A673 (cell line): ENCODE results near the gene SARNP. TPM values are rescaled to one million over a fixed set of nuclear protein-coding genes. Genes with fewer than 3 reads are reported as not detected.

Source experiments
- BruUV-seq: library from RNA; stranded (reverse); fragments of 400-500 nt; replicated peaks from 2 replicates; lab custom pipeline; 2021; lab: Mats Ljungman, UMichigan
- CTCF ChIA-PET: fragments of 300-600 bp; sonication (Branson Sonifier 250); formaldehyde crosslinking; loops from one replicate; lab custom pipeline; 2022; ENCODE audit warnings: antibody characterized with exemption; lab: Charles Lee
- POLR2A ChIA-PET: fragments of 300-600 bp; sonication (Branson Sonifier 250); formaldehyde crosslinking; loops from one replicate; lab custom pipeline; 2022; ENCODE audit warnings: antibody characterized with exemption; ENCODE audit not compliant: low non-redundant PET; lab: Charles Lee
- DNase-seq: peaks from one replicate; pipeline ENCODE4 v3.0.0-alpha.2; 2015; ENCODE audit warnings: low spot score
- H3K27ac ChIP-seq: fragments of 200-600 bp; sonication (generic); 2 replicates; pipeline ENCODE4 v1.5.1; 2016; ENCODE audit warnings: mixed run types, low read depth, mild to moderate bottlenecking, mixed read lengths, antibody characterized with exemption, low read length; ENCODE audit not compliant: poor library complexity, severe bottlenecking
- H3K27me3 ChIP-seq: fragments of 200-600 bp; sonication (generic); replicated peaks from 2 replicates; pipeline ENCODE4 v1.6.1; 2017; ENCODE audit warnings: mixed run types, low read depth, mild to moderate bottlenecking, mixed read lengths, antibody characterized with exemption, low read length; ENCODE audit not compliant: insufficient read depth, poor library complexity
- H3K36me3 ChIP-seq: fragments of 200-600 bp; sonication (generic); 2 replicates; pipeline ENCODE4 v1.6.1; 2016; ENCODE audit warnings: mixed run types, mild to moderate bottlenecking, mixed read lengths, antibody characterized with exemption, low read length; ENCODE audit not compliant: insufficient read depth, poor library complexity, severe bottlenecking
- H3K4me1 ChIP-seq: fragments of 200-600 bp; sonication (generic); 2 replicates; pipeline ENCODE4 v1.6.1; 2017; ENCODE audit warnings: mixed run types, mild to moderate bottlenecking, mixed read lengths, antibody characterized with exemption, low read length; ENCODE audit not compliant: insufficient read depth, poor library complexity, severe bottlenecking
- H3K4me3 ChIP-seq: fragments of 200-600 bp; sonication (generic); 2 replicates; pipeline ENCODE4 v1.5.1; 2016; ENCODE audit warnings: low read depth, mixed run types, mild to moderate bottlenecking, mixed read lengths, low read length; ENCODE audit not compliant: poor library complexity, severe bottlenecking
- H3K9me3 ChIP-seq: fragments of 200-600 bp; sonication (generic); 2 replicates; pipeline ENCODE4 v1.6.1; 2016; ENCODE audit warnings: mixed run types, low read depth, mild to moderate bottlenecking, mixed read lengths, antibody characterized with exemption, low read length; ENCODE audit not compliant: poor library complexity, severe bottlenecking
- EZH2 ChIP-seq: fragments of 200-600 bp; sonication (generic); IDR thresholded peaks from 2 replicates; pipeline ENCODE4 v1.6.1; 2017; ENCODE audit warnings: borderline replicate concordance, low read depth, mild to moderate bottlenecking, mixed read lengths, antibody characterized with exemption, low read length; ENCODE audit not compliant: poor library complexity, severe bottlenecking
- intact Hi-C: fragments of 100-400 bp; cut with micrococcal nuclease; formaldehyde crosslinking; loops from one replicate; pipeline ENCODE4 v1.10.0; 2022; ENCODE audit not compliant: unreplicated experiment
- total RNA-seq: library from RNA; stranded (reverse); gene quantifications from 2 replicates; pipeline ENCODE4 v1.2.3, GENCODE V29; 2021
- TF ChIP-seq, protein P1 (sequence below): fragments of 300-800, 200-600 bp; sonication (generic); conservative IDR thresholded peaks from 2 replicates; pipeline ENCODE4 v1.5.1; 2017; ENCODE audit warnings: low read depth, mild to moderate bottlenecking, antibody characterized with exemption, low read length, moderate library complexity, mixed read lengths

Gene SARNP
- total RNA-seq, 1 experiment from 2014 or later = 104 TPM

DNA sequence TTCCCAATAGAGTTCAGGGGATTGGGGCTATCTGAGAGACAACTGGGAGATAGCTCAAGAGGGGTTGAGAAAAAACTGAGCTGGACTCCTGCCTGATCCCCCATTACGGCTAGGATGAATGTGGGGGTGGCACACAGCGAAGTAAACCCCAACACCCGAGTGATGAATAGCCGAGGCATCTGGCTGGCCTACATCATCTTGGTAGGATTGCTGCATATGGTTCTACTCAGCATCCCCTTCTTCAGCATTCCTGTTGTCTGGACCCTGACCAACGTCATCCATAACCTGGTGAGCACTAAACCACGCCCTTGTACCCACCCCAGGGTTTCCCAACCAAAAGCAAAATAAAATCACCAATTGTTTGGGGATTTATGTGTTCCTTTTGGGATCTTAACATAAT is 1.4 kb upstream of the SARNP start:
- ChIA-PET POLR2A (no interaction called here), CTCF (no interaction called here)
- Histone ChIP-seq H3K9me3 (no peaks in the 10 kb centered on the region), H3K4me1 (peaks cover 17% of the 10 kb centered on the region), H3K4me3 (peak overlapping the region; percentile 71), H3K36me3 (peaks cover 69% of the 10 kb centered on the region), H3K27me3 (no peaks in the 10 kb centered on the region), H3K27ac (peak overlapping the region; percentile 49)
- intact Hi-C loops = loop anchor here (5.0 kb wide), 2 partner anchors 82 to 223 kb away; partner anchors contain the start of gene RPS26
- TF ChIP-seq, protein P1, sequence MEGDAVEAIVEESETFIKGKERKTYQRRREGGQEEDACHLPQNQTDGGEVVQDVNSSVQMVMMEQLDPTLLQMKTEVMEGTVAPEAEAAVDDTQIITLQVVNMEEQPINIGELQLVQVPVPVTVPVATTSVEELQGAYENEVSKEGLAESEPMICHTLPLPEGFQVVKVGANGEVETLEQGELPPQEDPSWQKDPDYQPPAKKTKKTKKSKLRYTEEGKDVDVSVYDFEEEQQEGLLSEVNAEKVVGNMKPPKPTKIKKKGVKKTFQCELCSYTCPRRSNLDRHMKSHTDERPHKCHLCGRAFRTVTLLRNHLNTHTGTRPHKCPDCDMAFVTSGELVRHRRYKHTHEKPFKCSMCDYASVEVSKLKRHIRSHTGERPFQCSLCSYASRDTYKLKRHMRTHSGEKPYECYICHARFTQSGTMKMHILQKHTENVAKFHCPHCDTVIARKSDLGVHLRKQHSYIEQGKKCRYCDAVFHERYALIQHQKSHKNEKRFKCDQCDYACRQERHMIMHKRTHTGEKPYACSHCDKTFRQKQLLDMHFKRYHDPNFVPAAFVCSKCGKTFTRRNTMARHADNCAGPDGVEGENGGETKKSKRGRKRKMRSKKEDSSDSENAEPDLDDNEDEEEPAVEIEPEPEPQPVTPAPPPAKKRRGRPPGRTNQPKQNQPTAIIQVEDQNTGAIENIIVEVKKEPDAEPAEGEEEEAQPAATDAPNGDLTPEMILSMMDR = no peak
- TF ChIP-seq EZH2 = no peak
- DNase-seq = no peak
- BruUV-seq = no TSS peak

DNA sequence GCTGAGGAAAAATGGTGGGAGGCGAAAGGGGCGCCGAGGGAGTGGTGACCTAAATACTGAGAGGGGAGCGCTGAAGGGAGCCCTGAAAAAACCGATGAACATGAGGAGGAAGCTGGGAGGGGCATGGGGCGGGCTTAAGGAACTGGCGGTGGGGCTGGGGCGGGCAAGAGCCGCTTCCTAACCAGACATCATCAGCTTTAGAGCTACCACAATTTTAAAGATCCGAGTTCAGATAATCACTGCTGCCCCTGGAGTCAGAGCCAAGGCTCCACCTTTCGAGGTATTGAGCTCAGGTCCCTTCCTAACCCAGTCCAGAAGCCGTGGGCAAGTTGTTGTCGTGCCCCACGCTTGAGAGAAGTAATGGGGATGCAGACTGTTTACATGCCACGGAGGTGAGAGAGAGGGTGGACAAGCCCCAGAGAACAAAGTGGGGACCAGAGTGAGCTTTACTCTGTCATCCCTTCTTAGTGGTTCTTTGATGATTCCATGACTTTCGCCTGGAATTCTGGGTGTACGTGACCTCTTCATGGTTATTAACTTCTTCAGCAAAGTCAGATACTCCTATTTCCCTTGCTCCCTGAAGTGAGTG is 710 bp upstream of the SARNP start:
- H3K36me3 ChIP-seq = peaks cover 67% of the 10 kb centered on the region
- TF ChIP-seq, protein P1 = no peak
- TF ChIP-seq EZH2 = no peak
- H3K27me3 ChIP-seq = no peaks in the 10 kb centered on the region
- no peak for DNase-seq
- ChIA-PET POLR2A (interaction anchor here (1.4 kb wide), 1 partner anchor 12 kb away, joined by 15 read pairs; the partner anchor contains the start of gene DNAJC14), CTCF (interaction anchor here (0.6 to 1.5 kb wide), 6 partner anchors 30 to 371 kb away, joined by 3 to 10 read pairs (median 4); partner anchors contain the start of gene SMARCC2)
- H3K9me3 ChIP-seq = no peaks in the 10 kb centered on the region
- H3K27ac ChIP-seq = peak overlapping the region; percentile 49
- intact Hi-C loops = loop anchor here (5.0 kb wide), 2 partner anchors 81 to 224 kb away; partner anchors contain the start of gene RPS26
- BruUV-seq = TSS peak; percentile 48
- H3K4me3 ChIP-seq = peak overlapping the region; percentile 71
- peaks cover 17% of the 10 kb centered on the region for H3K4me1 ChIP-seq

DNA sequence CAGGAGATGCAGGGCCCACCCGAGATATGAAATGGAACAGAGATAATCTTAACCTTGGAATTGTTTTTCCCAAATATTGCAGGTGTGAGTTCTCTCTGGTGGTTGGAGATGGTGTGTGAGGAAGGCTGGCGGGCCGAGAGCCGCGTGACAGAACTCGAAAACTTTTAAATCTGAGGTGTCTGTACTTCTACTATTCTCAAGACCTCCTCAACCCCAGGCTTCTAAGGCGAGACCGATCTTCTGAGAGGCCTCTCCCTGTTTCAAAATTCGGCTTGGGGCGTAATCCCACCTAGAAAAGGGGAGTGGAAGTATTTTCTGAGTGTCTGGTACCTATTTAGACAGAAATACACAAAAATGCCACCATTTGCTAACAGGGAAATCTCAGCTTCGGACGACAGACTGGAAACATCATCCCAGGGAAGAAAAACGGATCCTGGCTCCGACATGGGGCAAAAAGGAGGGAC is 611 bp downstream of the SARNP start:
- Histone ChIP-seq H3K27ac (peak overlapping the region; percentile 75), H3K36me3 (peaks cover 54% of the 10 kb centered on the region), H3K4me1 (peaks cover 17% of the 10 kb centered on the region), H3K9me3 (no peaks in the 10 kb centered on the region), H3K27me3 (no peaks in the 10 kb centered on the region), H3K4me3 (peak overlapping the region; percentile 71)
- intact Hi-C loops = loop anchor here (5.0 kb wide), 2 partner anchors 80 to 225 kb away; partner anchors contain the start of gene RPS26
- peak; percentile 29 for DNase-seq
- POLR2A ChIA-PET = interaction anchor here (1.4 kb wide), 1 partner anchor 13 kb away, joined by 15 read pairs; the partner anchor contains the start of gene DNAJC14
- TF ChIP-seq, protein P1 = no peak
- no peak for TF ChIP-seq EZH2
- BruUV-seq = TSS peak; percentile 77
- CTCF ChIA-PET = interaction anchor here (0.5 to 1.5 kb wide), 4 partner anchors 78 to 241 kb away, joined by 3 to 7 read pairs (median 4); no protein-coding TSS in a partner anchor
